ENCODE measurements around the gene ANAPC1. TPM values are rescaled to one million over a fixed set of nuclear protein-coding genes. Genes with fewer than 3 reads are reported as not detected.

ANAPC1 gene
- total RNA-seq, 6 experiments from 2014 or later, result 14.4 to 40.3 (median 17.7) TPM

- no peak overlapping the region for H3K4me3 ChIP-seq
- TF ChIP-seq CTCF (IDR thresholded peaks at IDR 0.05) (no peak), POLR2A (IDR thresholded peaks at IDR 0.05) (no peak)
- DNase-seq, result no peak
- H3K27ac ChIP-seq, result no peak overlapping the region
- intact Hi-C loops (cut with DNase I), result no loop called here
- peaks cover 0 to 63% (median 31%) of the 10 kb centered on the region in 4 donors for H3K4me1 ChIP-seq
- peaks cover 0 to 2% (median 0%) of the 10 kb centered on the region in 4 donors for H3K36me3 ChIP-seq
- 16% methylated on average over 2 of the region's 2 CpGs for WGBS (ENCODE audit: insufficient coverage, low coverage, low lambda C conversion rate, missing lambda C conversion rate)
- no peaks in the 10 kb centered on the region for H3K9me3 ChIP-seq
- ATAC-seq, result peak in 3 of 4 donors; percentile 21 to 30 (median 25)
- H3K27me3 ChIP-seq, result no peaks in the 10 kb centered on the region
Observed at GRCh38 chr2:111927723-111928122, 43.7 kb upstream of the ANAPC1 start.

- WGBS (ENCODE audit: insufficient coverage, low coverage, low lambda C conversion rate, missing lambda C conversion rate), result 72% methylated on average over 2 of the region's 3 CpGs
- H3K9me3 ChIP-seq, result no peaks in the 10 kb centered on the region
- no peak overlapping the region for H3K27ac ChIP-seq
- H3K4me3 ChIP-seq, result no peak overlapping the region
- intact Hi-C loops (cut with DNase I), result no loop called here
- ATAC-seq (no peak), DNase-seq (no peak)
- H3K4me1 ChIP-seq, result peaks cover 0 to 50% (median 22%) of the 10 kb centered on the region in 4 donors
- no peaks in the 10 kb centered on the region for H3K36me3 ChIP-seq
- no peaks in the 10 kb centered on the region for H3K27me3 ChIP-seq
- TF ChIP-seq CTCF (IDR thresholded peaks at IDR 0.05) (no peak), POLR2A (IDR thresholded peaks at IDR 0.05) (no peak)
Observed at GRCh38 chr2:111924617-111925107, 40.7 kb upstream of the ANAPC1 start.

GRCh38 chr2:111923276-111923804, 39.3 kb upstream of the ANAPC1 start:
- no peaks in the 10 kb centered on the region for H3K9me3 ChIP-seq
- H3K4me3 ChIP-seq, result no peak overlapping the region
- intact Hi-C loops (cut with DNase I), result no loop called here
- no peaks in the 10 kb centered on the region for H3K36me3 ChIP-seq
- H3K4me1 ChIP-seq, result peaks cover 0 to 50% (median 23%) of the 10 kb centered on the region in 4 donors
- TF ChIP-seq POLR2A (IDR thresholded peaks at IDR 0.05) (no peak), CTCF (IDR thresholded peaks at IDR 0.05) (no peak)
- DNase-seq (no peak), ATAC-seq (no peak)
- H3K27ac ChIP-seq, result no peak overlapping the region
- 100% methylated on average over 1 of the region's 4 CpGs for WGBS (ENCODE audit: insufficient coverage, low coverage, low lambda C conversion rate, missing lambda C conversion rate)
- no peaks in the 10 kb centered on the region for H3K27me3 ChIP-seq

- DNase-seq, result peak; percentile 86 to 95 (median 93)
- peak; percentile 95 to 97 (median 96) for ATAC-seq
- Histone ChIP-seq H3K9me3 (no peaks in the 10 kb centered on the region), H3K36me3 (peaks cover 0 to 4% (median 0%) of the 10 kb centered on the region in 4 donors), H3K4me1 (peaks cover 0 to 31% (median 12%) of the 10 kb centered on the region in 4 donors), H3K4me3 (no peak overlapping the region), H3K27ac (peak overlapping the region; percentile 25 to 72 (median 32)), H3K27me3 (no peaks in the 10 kb centered on the region)
- intact Hi-C loops (cut with DNase I), result no loop called here
- 10% methylated on average over 8 of the region's 8 CpGs for WGBS (ENCODE audit: insufficient coverage, low coverage, low lambda C conversion rate, missing lambda C conversion rate)
- TF ChIP-seq CTCF (IDR thresholded peaks at IDR 0.05), result no peak
- TF ChIP-seq POLR2A (IDR thresholded peaks at IDR 0.05), result no peak
Observed at GRCh38 chr2:111919794-111920608, 36.0 kb upstream of the ANAPC1 start.

Measured in right lobe of liver (tissue), 6 donors.